H9 (cell line): ENCODE data around the gene BACH2. TPM values are rescaled to one million over a fixed set of nuclear protein-coding genes. Genes with fewer than 3 reads are reported as not detected.

Experiments used
- DNase-seq: peaks from one replicate; pipeline ENCODE4 v3.0.0-alpha.2; 2017
- H2AFZ ChIP-seq: one replicate; pipeline ENCODE4 v1.6.1; 2013; ENCODE audit warnings: mild to moderate bottlenecking, low read length, control low read depth, moderate library complexity
- H2AK5ac ChIP-seq: 2 replicates; pipeline ENCODE4 v1.6.1; 2013; ENCODE audit warnings: low read length, control low read depth, mixed read lengths; ENCODE audit not compliant: insufficient read length
- H2BK120ac ChIP-seq: one replicate; pipeline ENCODE4 v1.6.1; 2013; ENCODE audit warnings: low read depth, mild to moderate bottlenecking, low read length, control low read depth, inconsistent platforms; ENCODE audit not compliant: poor library complexity, severe bottlenecking
- H2BK12ac ChIP-seq: 2 replicates; pipeline ENCODE4 v1.6.1; 2013; ENCODE audit warnings: low read length, control low read depth, mixed read lengths, low read depth; ENCODE audit not compliant: insufficient read length
- H2BK15ac ChIP-seq: 2 replicates; pipeline ENCODE4 v1.6.1; 2013; ENCODE audit warnings: low read depth, low read length, control low read depth
- H2BK20ac ChIP-seq: one replicate; pipeline ENCODE4 v1.6.1; 2013; ENCODE audit warnings: low read depth, mild to moderate bottlenecking, low read length, control low read depth, inconsistent platforms; ENCODE audit not compliant: poor library complexity, severe bottlenecking
- H2BK5ac ChIP-seq: 2 replicates; pipeline ENCODE4 v1.6.1; 2013; ENCODE audit warnings: low read length, control low read depth, mixed read lengths; ENCODE audit not compliant: insufficient read length
- H3K14ac ChIP-seq: 2 replicates; pipeline ENCODE4 v1.6.1; 2013; ENCODE audit warnings: low read length, control low read depth; ENCODE audit not compliant: insufficient read depth
- H3K18ac ChIP-seq: 2 replicates; pipeline ENCODE4 v1.6.1; 2013; ENCODE audit warnings: low read depth, mild to moderate bottlenecking, mixed read lengths, low read length, control low read depth; ENCODE audit not compliant: insufficient read length
- H3K23ac ChIP-seq: 2 replicates; pipeline ENCODE4 v1.6.1; 2013; ENCODE audit warnings: low read length, control low read depth, mixed read lengths, low read depth; ENCODE audit not compliant: insufficient read length
- H3K23me2 ChIP-seq: 2 replicates; pipeline ENCODE4 v1.6.1; 2013; ENCODE audit warnings: low read depth, mild to moderate bottlenecking, mixed read lengths, low read length, control low read depth; ENCODE audit not compliant: insufficient read length, poor library complexity, severe bottlenecking
- H3K27ac ChIP-seq: 2 replicates; pipeline ENCODE4 v1.5.1; 2013; ENCODE audit warnings: low read length, control low read depth, mixed read lengths, low read depth; ENCODE audit not compliant: insufficient read length
- H3K27me3 ChIP-seq: 2 replicates; pipeline ENCODE4 v1.6.1; 2013; ENCODE audit warnings: low read length, control low read depth, inconsistent platforms; ENCODE audit not compliant: insufficient read depth
- H3K4ac ChIP-seq: 2 replicates; pipeline ENCODE4 v1.6.1; 2013; ENCODE audit warnings: low read depth, mild to moderate bottlenecking, control low read depth, inconsistent platforms, low read length, moderate library complexity
- H3K4me1 ChIP-seq: 2 replicates; pipeline ENCODE4 v1.6.1; 2013; ENCODE audit warnings: low read length, control low read depth, inconsistent platforms; ENCODE audit not compliant: insufficient read depth
- H3K4me2 ChIP-seq: 2 replicates; pipeline ENCODE4 v1.6.1; 2013; ENCODE audit warnings: low read length, control low read depth, mixed read lengths; ENCODE audit not compliant: insufficient read length, insufficient read depth
- H3K56ac ChIP-seq: 2 replicates; pipeline ENCODE4 v1.6.1; 2013; ENCODE audit warnings: low read depth, mild to moderate bottlenecking, mixed read lengths, low read length, control low read depth; ENCODE audit not compliant: insufficient read length
- H3K79me1 ChIP-seq: 2 replicates; pipeline ENCODE4 v1.6.1; 2013; ENCODE audit warnings: low read depth, mild to moderate bottlenecking, moderate library complexity, low read length, control low read depth, inconsistent platforms; ENCODE audit not compliant: insufficient read depth, poor library complexity, severe bottlenecking
- H3K79me2 ChIP-seq: 2 replicates; pipeline ENCODE4 v1.6.1; 2013; ENCODE audit warnings: low read length, control low read depth, inconsistent platforms; ENCODE audit not compliant: insufficient read depth
- H3K9ac ChIP-seq: 2 replicates; pipeline ENCODE4 v1.6.1; 2013; ENCODE audit warnings: low read length, control low read depth, mixed read lengths; ENCODE audit not compliant: insufficient read length; ENCODE audit errors: extremely low read depth
- H3K9me3 ChIP-seq: one replicate; pipeline ENCODE4 v1.6.1; 2013; ENCODE audit warnings: low read depth, low read length, inconsistent platforms; ENCODE audit not compliant: control insufficient read depth
- H3T11ph ChIP-seq: one replicate; pipeline ENCODE4 v1.6.1; 2013; ENCODE audit warnings: mild to moderate bottlenecking, low read length, control low read depth, inconsistent platforms
- H4K20me1 ChIP-seq: one replicate; pipeline ENCODE4 v1.6.1; 2013; ENCODE audit not compliant: control insufficient read depth, insufficient read length, insufficient read depth
- H4K5ac ChIP-seq: 2 replicates; pipeline ENCODE4 v1.6.1; 2013; ENCODE audit warnings: low read depth, mild to moderate bottlenecking, mixed read lengths, low read length, control low read depth; ENCODE audit not compliant: insufficient read length
- H4K8ac ChIP-seq: replicated peaks from 2 replicates; pipeline ENCODE4 v1.6.1; 2013; ENCODE audit warnings: low read length, control low read depth, mixed read lengths, low read depth; ENCODE audit not compliant: insufficient read length
- H4K91ac ChIP-seq: 2 replicates; pipeline ENCODE4 v1.6.1; 2013; ENCODE audit warnings: low read depth, mild to moderate bottlenecking, moderate library complexity, mixed read lengths, low read length, control low read depth; ENCODE audit not compliant: insufficient read length
- H3K27ac Mint-ChIP-seq, 3 experiments: 2 replicates in 2 of 3; 3 replicates in 1 of 3; pipeline ENCODE4 v1.8.0; 2020 to 2021; ENCODE audit warnings: mixed read lengths in 3 of 3, mild to moderate bottlenecking in 1 of 3, moderate library complexity in 1 of 3
- H3K27me3 Mint-ChIP-seq: 2 replicates; pipeline ENCODE4 v1.8.0; 2021; ENCODE audit warnings: low read depth, mild to moderate bottlenecking, moderate library complexity, mixed read lengths
- H3K36me3 Mint-ChIP-seq, 3 experiments: 2 replicates in 2 of 3; 3 replicates in 1 of 3; pipeline ENCODE4 v1.8.0; 2020 to 2021; ENCODE audit warnings: low read depth in 3 of 3, mixed read lengths in 3 of 3; ENCODE audit not compliant: insufficient read depth in 1 of 3
- H3K4me1 Mint-ChIP-seq, 2 experiments: 2 replicates each; pipeline ENCODE4 v1.8.0; 2020; ENCODE audit warnings: mixed read lengths in 2 of 2
- H3K4me3 Mint-ChIP-seq, 2 experiments: 2 replicates in 1 of 2; 3 replicates in 1 of 2; pipeline ENCODE4 v1.8.0; 2020 to 2021; ENCODE audit warnings: mild to moderate bottlenecking in 2 of 2, mixed read lengths in 2 of 2, moderate library complexity in 1 of 2
- H3K9me3 Mint-ChIP-seq, 2 experiments: 2 replicates in 1 of 2; 3 replicates in 1 of 2; pipeline ENCODE4 v1.8.0; 2020; ENCODE audit warnings: mild to moderate bottlenecking in 2 of 2, mixed read lengths in 2 of 2, moderate library complexity in 1 of 2
- CTCF ChIP-seq: fragments of 200-600 bp; sonication (generic); conservative IDR thresholded peaks from 3 replicates; pipeline ENCODE4 v1.8.0; 2021; ENCODE audit warnings: antibody characterized with exemption, mild to moderate bottlenecking
- WGBS: extraction: QIAGEN DNeasy Blood & Tissue Kit; methylation state at CpG from one replicate; pipeline ENCODE4 v1.1.7; 2013; ENCODE audit warnings: missing lambda C conversion rate, low lambda C conversion rate, mixed read lengths; ENCODE audit not compliant: insufficient read length; ENCODE audit errors: extremely low coverage; 5-methylcytosine and 5-hydroxymethylcytosine counted together
- total RNA-seq: library from RNA; stranded (reverse); gene quantifications from 2 replicates; pipeline ENCODE4 v1.2.1, GENCODE V29; 2021

BACH2 gene
- total RNA-seq, 1 experiment from 2014 or later: 2.0 TPM

GRCh38 chr6:90216072-90216977 is 80.3 kb downstream of the BACH2 start:
- no CpG with 5 or more reads among the region's 14 CpGs for WGBS
- H3K27me3 Mint-ChIP-seq: no peaks in the 10 kb centered on the region

More at GRCh38 chr6:90216072-90216977, 80.3 kb downstream of the BACH2 start:
- Histone ChIP-seq H3K4ac (no peak overlapping the region), H3K23ac (no peak overlapping the region), H3T11ph (no peak overlapping the region), H4K91ac (no peak overlapping the region), H2BK5ac (no peak overlapping the region), H3K56ac (no peak overlapping the region), H3K4me2 (no peak overlapping the region), H3K23me2 (no peaks in the 10 kb centered on the region), H2BK120ac (no peak overlapping the region), H3K27ac (no peak overlapping the region), H4K8ac (no peak overlapping the region), H2BK20ac (no peak overlapping the region), H2BK12ac (no peak overlapping the region), H3K9ac (no peak overlapping the region), H4K20me1 (no peaks in the 10 kb centered on the region), H3K14ac (no peak overlapping the region), H3K4me1 (peaks cover 6% of the 10 kb centered on the region; the same call in 1 of the 2 replicates), H2BK15ac (no peak overlapping the region), H4K5ac (no peak overlapping the region), H3K27me3 (no peaks in the 10 kb centered on the region), H3K18ac (peak overlapping the region; percentile 45), H3K79me2 (no peaks in the 10 kb centered on the region), H3K9me3 (no peaks in the 10 kb centered on the region), H3K79me1 (no peaks in the 10 kb centered on the region), H2AFZ (no peak overlapping the region), H2AK5ac (no peak overlapping the region)
- Mint-ChIP-seq H3K9me3 (no peaks in the 10 kb centered on the region), H3K4me3 (no peak overlapping the region), H3K36me3 (no peaks in the 10 kb centered on the region), H3K4me1 (peaks cover 0 to 2% of the 10 kb centered on the region in 2 experiments; a peak in 3 of 4 replicates), H3K27ac (peak overlapping the region in 1 of 3 experiments; percentile 60; a peak in 3 of 7 replicates)
- TF ChIP-seq CTCF: no peak
- peak; percentile 49 for DNase-seq
